Measurements from ENCODE around the gene HYAL4.

DNA sequence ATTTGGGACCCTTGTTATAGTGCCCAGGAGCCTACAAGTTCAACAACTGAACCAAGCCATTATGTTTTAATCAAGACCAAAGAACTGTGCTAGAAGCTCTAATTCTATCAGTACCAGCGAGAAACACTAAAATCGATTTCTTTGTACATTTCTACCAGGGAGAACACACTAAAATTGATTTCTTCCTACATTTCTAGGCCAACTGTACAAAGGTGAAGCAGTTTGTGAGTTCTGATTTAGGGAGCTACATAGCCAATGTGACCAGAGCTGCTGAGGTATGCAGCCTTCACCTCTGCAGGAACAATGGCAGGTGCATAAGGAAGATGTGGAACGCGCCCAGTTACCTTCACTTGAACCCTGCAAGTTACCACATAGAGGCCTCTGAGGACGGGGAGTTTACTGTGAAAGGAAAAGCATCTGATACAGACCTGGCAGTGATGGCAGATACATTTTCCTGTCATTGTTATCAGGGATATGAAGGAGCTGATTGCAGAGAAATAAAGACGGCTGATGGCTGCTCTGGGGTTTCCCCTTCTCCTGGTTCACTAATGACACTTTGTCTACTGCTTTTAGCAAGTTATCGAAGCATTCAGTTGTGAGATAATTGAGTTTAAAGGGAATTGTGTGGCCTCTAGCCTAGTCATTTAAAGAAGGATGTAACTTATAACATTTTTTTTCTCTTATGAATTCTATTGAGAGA, 31.7 kb downstream of the HYAL4 start:
- TF ChIP-seq, protein P1, sequence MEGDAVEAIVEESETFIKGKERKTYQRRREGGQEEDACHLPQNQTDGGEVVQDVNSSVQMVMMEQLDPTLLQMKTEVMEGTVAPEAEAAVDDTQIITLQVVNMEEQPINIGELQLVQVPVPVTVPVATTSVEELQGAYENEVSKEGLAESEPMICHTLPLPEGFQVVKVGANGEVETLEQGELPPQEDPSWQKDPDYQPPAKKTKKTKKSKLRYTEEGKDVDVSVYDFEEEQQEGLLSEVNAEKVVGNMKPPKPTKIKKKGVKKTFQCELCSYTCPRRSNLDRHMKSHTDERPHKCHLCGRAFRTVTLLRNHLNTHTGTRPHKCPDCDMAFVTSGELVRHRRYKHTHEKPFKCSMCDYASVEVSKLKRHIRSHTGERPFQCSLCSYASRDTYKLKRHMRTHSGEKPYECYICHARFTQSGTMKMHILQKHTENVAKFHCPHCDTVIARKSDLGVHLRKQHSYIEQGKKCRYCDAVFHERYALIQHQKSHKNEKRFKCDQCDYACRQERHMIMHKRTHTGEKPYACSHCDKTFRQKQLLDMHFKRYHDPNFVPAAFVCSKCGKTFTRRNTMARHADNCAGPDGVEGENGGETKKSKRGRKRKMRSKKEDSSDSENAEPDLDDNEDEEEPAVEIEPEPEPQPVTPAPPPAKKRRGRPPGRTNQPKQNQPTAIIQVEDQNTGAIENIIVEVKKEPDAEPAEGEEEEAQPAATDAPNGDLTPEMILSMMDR (IDR thresholded peaks at IDR 0.05): no peak
- TF ChIP-seq POLR2A (IDR thresholded peaks at IDR 0.05): no peak

Data from body of pancreas (tissue), 4 donors.